H1 (cell line): ENCODE results near the gene PTPMT1. TPM values are rescaled to one million over a fixed set of nuclear protein-coding genes. Genes with fewer than 3 reads are reported as not detected.
A peak's percentile ranks its signal among the peaks of the same experiment; 100 is the strongest.

Experiments
- CTCF ChIA-PET: fragments of 300-600 bp; sonication (Branson Sonifier 250); formaldehyde crosslinking; loops from one replicate; lab custom pipeline; 2021; ENCODE audit not compliant: partially characterized antibody; lab: Charles Lee
- POLR2A ChIA-PET: fragments of 300-600 bp; sonication (Branson Sonifier 250); formaldehyde crosslinking; loops from one replicate; lab custom pipeline; 2021; ENCODE audit warnings: inconsistent platforms; ENCODE audit not compliant: partially characterized antibody; lab: Charles Lee
- DNase-seq, 2 experiments: peaks; one replicate each; pipeline versions ENCODE4 v3.0.0 to v3.0.0-alpha.2; 2010 to 2022; ENCODE audit warnings: low spot score in 2 of 2, low read depth in 1 of 2, mixed read lengths in 1 of 2
- FAIRE-seq: peaks from 2 replicates; lab custom pipeline; 2011; peaks lifted over from hg19 to GRCh38; lab: Jason Lieb, UNC
- H2AFZ ChIP-seq: 2 replicates; pipeline ENCODE4 v1.8.1; 2012; ENCODE audit warnings: low read length, inconsistent platforms
- H2AK5ac ChIP-seq: 2 replicates; pipeline ENCODE4 v1.6.1; 2013; ENCODE audit warnings: low read depth, low read length
- H2BK120ac ChIP-seq: replicated peaks from 2 replicates; pipeline ENCODE3; 2013; ENCODE audit warnings: low read depth, low read length, inconsistent platforms
- H2BK12ac ChIP-seq: 2 replicates; pipeline ENCODE4 v1.6.1; 2013; ENCODE audit warnings: low read depth, low read length
- H2BK15ac ChIP-seq: 2 replicates; pipeline ENCODE4 v1.6.1; 2013; ENCODE audit warnings: low read length
- H2BK20ac ChIP-seq: 2 replicates; pipeline ENCODE4 v1.6.1; 2013; ENCODE audit warnings: low read length
- H2BK5ac ChIP-seq: 2 replicates; pipeline ENCODE4 v1.6.1; 2013; ENCODE audit warnings: low read depth, low read length
- H3K14ac ChIP-seq: 2 replicates; pipeline ENCODE4 v1.6.1; 2013; ENCODE audit warnings: inconsistent platforms; ENCODE audit not compliant: insufficient read length
- H3K18ac ChIP-seq: 2 replicates; pipeline ENCODE4 v1.6.1; 2013; ENCODE audit warnings: low read length; ENCODE audit errors: extremely low read depth
- H3K23ac ChIP-seq: 2 replicates; pipeline ENCODE4 v1.6.1; 2013; ENCODE audit warnings: inconsistent platforms; ENCODE audit not compliant: insufficient read length
- H3K23me2 ChIP-seq: 2 replicates; pipeline ENCODE4 v1.6.1; 2013; ENCODE audit warnings: low read depth, low read length
- H3K27ac ChIP-seq: 2 replicates; pipeline ENCODE4 v1.6.1; 2011; ENCODE audit warnings: low read depth, low read length, inconsistent platforms
- H3K27me3 ChIP-seq, 4 experiments: replicated peaks in 1 of 4; 1 replicate in 1 of 4; 2 replicates in 3 of 4; pipeline versions ENCODE4 v1.6.1 to v1.8.1; 2011 to 2013; ENCODE audit warnings: low read length in 3 of 4, mild to moderate bottlenecking in 3 of 4, inconsistent platforms in 2 of 4, mixed read lengths in 2 of 4, moderate library complexity in 1 of 4; ENCODE audit not compliant: control insufficient read depth in 3 of 4, insufficient read depth in 3 of 4; ENCODE audit errors: extremely low read depth in 1 of 4
- H3K36me3 ChIP-seq, 4 experiments: 2 replicates each; pipeline versions ENCODE4 v1.6.1 to v1.8.1; 2011 to 2013; ENCODE audit warnings: mild to moderate bottlenecking in 4 of 4, low read length in 3 of 4, moderate library complexity in 2 of 4, control low read depth in 1 of 4, inconsistent platforms in 1 of 4; ENCODE audit not compliant: insufficient read depth in 4 of 4, control insufficient read depth in 2 of 4
- H3K4ac ChIP-seq: replicated peaks from 2 replicates; pipeline ENCODE3; 2013; ENCODE audit warnings: low read length, low read depth, mixed read lengths, inconsistent platforms; ENCODE audit not compliant: insufficient read length
- H3K4me1 ChIP-seq, 4 experiments: replicated peaks in 1 of 4; 1 replicate in 1 of 4; 2 replicates in 3 of 4; pipeline versions ENCODE4 v1.6.1 to v1.8.1; 2011 to 2013; ENCODE audit warnings: low read length in 3 of 4, inconsistent platforms in 2 of 4, mixed read lengths in 1 of 4; ENCODE audit not compliant: insufficient read depth in 4 of 4, control insufficient read depth in 3 of 4
- H3K4me2 ChIP-seq, 2 experiments: 2 replicates each; pipeline versions ENCODE4 v1.6.1 to v1.8.1; 2011 to 2013; ENCODE audit warnings: low read depth in 2 of 2, low read length in 2 of 2, control low read depth in 1 of 2, inconsistent platforms in 1 of 2, mild to moderate bottlenecking in 1 of 2; ENCODE audit not compliant: insufficient read depth in 1 of 2
- H3K4me3 ChIP-seq, 4 experiments: fragments of 200-600, 300-600 bp in 1 of 4; sonication (generic), shearing (Covaris generic), sonication (Bioruptor Twin) in 1 of 4; 2 replicates each; pipeline versions ENCODE4 v1.5.1 to v1.8.1; 2011 to 2016; ENCODE audit warnings: low read length in 4 of 4, low read depth in 3 of 4, control low read depth in 2 of 4, inconsistent platforms in 2 of 4, mild to moderate bottlenecking in 2 of 4, mixed read lengths in 1 of 4, moderate library complexity in 1 of 4; ENCODE audit not compliant: insufficient read depth in 2 of 4; ENCODE audit errors: extremely low read depth in 1 of 4
- H3K56ac ChIP-seq: replicated peaks from 2 replicates; pipeline ENCODE3; 2013; ENCODE audit warnings: low read depth, mild to moderate bottlenecking, mixed read lengths, low read length, inconsistent platforms; ENCODE audit not compliant: insufficient read length
- H3K79me1 ChIP-seq: 2 replicates; pipeline ENCODE4 v1.6.1; 2013; ENCODE audit warnings: low read depth, low read length, control low read depth
- H3K79me2 ChIP-seq, 2 experiments: 2 replicates each; pipeline versions ENCODE4 v1.6.1 to v1.8.1; 2012 to 2013; ENCODE audit warnings: low read length in 2 of 2, mild to moderate bottlenecking in 2 of 2, inconsistent platforms in 1 of 2; ENCODE audit not compliant: insufficient read depth in 2 of 2, control insufficient read depth in 1 of 2
- H3K9ac ChIP-seq, 4 experiments: replicated peaks in 1 of 4; 1 replicate in 1 of 4; 2 replicates in 3 of 4; pipeline versions ENCODE4 v1.6.1 to v1.8.1; 2011 to 2013; ENCODE audit warnings: low read depth in 3 of 4, low read length in 3 of 4, control low read depth in 2 of 4, mild to moderate bottlenecking in 2 of 4, moderate library complexity in 2 of 4, inconsistent platforms in 1 of 4; ENCODE audit errors: extremely low read depth in 1 of 4
- H3K9me3 ChIP-seq, 2 experiments: 2 replicates each; pipeline versions ENCODE4 v1.6.1 to v1.8.1; 2012 to 2013; ENCODE audit warnings: mild to moderate bottlenecking in 2 of 2, moderate library complexity in 2 of 2, control low read depth in 1 of 2, inconsistent platforms in 1 of 2, low read depth in 1 of 2, low read length in 1 of 2, mixed read lengths in 1 of 2; ENCODE audit not compliant: insufficient read depth in 2 of 2
- H4K20me1 ChIP-seq, 2 experiments: replicated peaks in 1 of 2; 2 replicates each; pipeline versions ENCODE3 to v1.8.1; 2011 to 2013; ENCODE audit warnings: inconsistent platforms in 2 of 2, low read length in 2 of 2, mild to moderate bottlenecking in 1 of 2; ENCODE audit not compliant: insufficient read depth in 2 of 2, control insufficient read depth in 1 of 2
- H4K5ac ChIP-seq: 2 replicates; pipeline ENCODE4 v1.6.1; 2013; ENCODE audit warnings: low read length, low read depth, mixed read lengths, inconsistent platforms; ENCODE audit not compliant: insufficient read length
- H4K8ac ChIP-seq: 2 replicates; pipeline ENCODE4 v1.8.0; 2013; ENCODE audit warnings: mild to moderate bottlenecking, moderate library complexity, low read length, inconsistent platforms; ENCODE audit not compliant: insufficient read depth; ENCODE audit errors: extremely low read depth
- H4K91ac ChIP-seq: replicated peaks from 2 replicates; pipeline ENCODE3; 2013; ENCODE audit warnings: low read length, mixed read lengths, inconsistent platforms; ENCODE audit not compliant: insufficient read length
- CBX8 ChIP-seq: fragments of 300-800, 300-1000 bp; sonication (generic); IDR thresholded peaks from 2 replicates; pipeline ENCODE4 v1.7.1; 2016; ENCODE audit warnings: low read depth, low read length, borderline replicate concordance
- GABPA ChIP-seq: IDR thresholded peaks from 2 replicates; pipeline ENCODE4 v1.6.1; 2011; ENCODE audit warnings: mild to moderate bottlenecking, low read length, moderate library complexity, borderline replicate concordance; ENCODE audit not compliant: insufficient read depth
- JUN ChIP-seq: IDR thresholded peaks from 2 replicates; pipeline ENCODE4 v1.6.1; 2011; ENCODE audit warnings: low read depth, mild to moderate bottlenecking, improper control_type of control experiment, low read length
- POLR2AphosphoS5 ChIP-seq: IDR thresholded peaks from 2 replicates; pipeline ENCODE4 v1.6.1; 2011; ENCODE audit warnings: low read depth, low read length
- RBBP5 ChIP-seq: IDR thresholded peaks from 2 replicates; pipeline ENCODE4 v1.7.1; 2012; ENCODE audit warnings: low read depth, mild to moderate bottlenecking, inconsistent platforms, low read length, moderate library complexity, borderline replicate concordance
- SAP30 ChIP-seq: fragments of 300-600 bp; sonication (generic); IDR thresholded peaks from 2 replicates; pipeline ENCODE4 v1.7.1; 2012; ENCODE audit warnings: low read length, moderate library complexity, mild to moderate bottlenecking, inconsistent platforms; ENCODE audit not compliant: insufficient read depth, insufficient replicate concordance
- TAF7 ChIP-seq: optimal IDR thresholded peaks from 2 replicates; pipeline ENCODE3; 2011; ENCODE audit warnings: low read depth, mild to moderate bottlenecking, inconsistent platforms, low read length, moderate library complexity, borderline replicate concordance
- WGBS, 2 experiments: shearing (Covaris generic) in 1 of 2; methylation state at CpG; one replicate each; pipeline versions ENCODE4 v1.1.6 to v1.1.7; 2013 to 2015; ENCODE audit warnings: low lambda C conversion rate in 2 of 2, mixed read lengths in 2 of 2, inconsistent platforms in 1 of 2, low coverage in 1 of 2, missing lambda C conversion rate in 1 of 2; ENCODE audit not compliant: insufficient replicate concordance in 2 of 2, insufficient coverage in 1 of 2, insufficient read length in 1 of 2; ENCODE audit errors: extremely low coverage in 1 of 2, missing lambda C conversion rate in 1 of 2; 5-methylcytosine and 5-hydroxymethylcytosine counted together
- polyA plus RNA-seq, 7 experiments: library from polyadenylated mRNA; depleted of rRNA in 3 of 7; stranded (reverse) in 5 of 7; unstranded in 2 of 7; fragments of >200 nt in 5 of 7; fragments of 200-250 nt in 2 of 7; gene quantifications; 1 replicate in 5 of 7; 2 replicates in 1 of 7; 4 replicates in 1 of 7; pipeline versions ENCODE4 v1.2.1 to v1.2.3, GENCODE V29; 2011 to 2013; ENCODE audit warnings: missing spikeins in 2 of 7, mixed read lengths in 2 of 7
- total RNA-seq: library from RNA; stranded (reverse); fragmentation: NEBNext Ultra II Directional; extraction: Animal tissue kit (Norgen Biotek cat#: 25700); gene quantifications from 2 replicates; pipeline ENCODE4 v1.2.1, GENCODE V29; 2021

Gene PTPMT1
- total and polyA plus RNA-seq, 2 of the 8 experiments (the other 6 are each of a cell fraction or from before 2014, with no cell fraction given) = 44.8 to 105 TPM

DNA sequence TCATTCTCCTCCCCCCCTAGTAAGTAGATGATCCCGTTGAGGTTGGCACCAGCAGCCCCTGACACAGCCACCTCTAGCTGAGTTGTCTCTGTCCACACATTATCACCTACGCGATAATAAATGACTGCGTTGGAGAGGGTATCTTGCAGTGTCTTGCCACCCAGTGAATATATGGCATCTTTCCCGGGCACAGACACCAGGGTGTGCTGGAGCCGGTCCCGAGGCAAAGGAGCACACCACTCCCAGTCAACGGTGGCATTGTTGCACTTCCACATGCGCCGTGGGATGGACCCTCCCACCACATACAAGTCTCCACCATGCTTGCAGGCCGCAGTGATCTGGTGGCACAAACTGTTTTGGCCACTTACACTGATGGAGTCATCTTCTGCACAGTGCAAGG, 7.9 kb downstream of the PTPMT1 start:
- Histone ChIP-seq H2BK120ac (no peak overlapping the region), H3K36me3 (peaks cover 11 to 46% (median 24%) of the 10 kb centered on the region in 4 experiments), H3K14ac (no peak overlapping the region)

More for the DNA sequence above, 7.9 kb downstream of the PTPMT1 start:
- H3K4me1 ChIP-seq = peaks cover 0 to 5% (median 2%) of the 10 kb centered on the region in 4 experiments; a peak in 2 of 7 replicates
- no peak overlapping the region for H2AK5ac ChIP-seq
- H2AFZ ChIP-seq = no peak overlapping the region
- peak overlapping the region; percentile 58; the same call in 1 of the 2 replicates for H4K8ac ChIP-seq
- H2BK15ac ChIP-seq = no peak overlapping the region
- peaks cover 6% of the 10 kb centered on the region; the same call in 1 of the 2 replicates for H3K79me1 ChIP-seq
- no peak overlapping the region for H4K91ac ChIP-seq
- no peak for FAIRE-seq
- H3K27ac ChIP-seq = no peak overlapping the region
- peaks cover 0 to 8% of the 10 kb centered on the region in 2 experiments for H4K20me1 ChIP-seq
- CTCF ChIA-PET = interaction anchor here (0.9 kb wide), 1 partner anchor 25 kb away, joined by 3 read pairs; no protein-coding TSS in a partner anchor
- no peak overlapping the region for H2BK12ac ChIP-seq
- H3K4me3 ChIP-seq = no peak overlapping the region
- no peak overlapping the region for H3K18ac ChIP-seq
- no peaks in the 10 kb centered on the region for H3K9me3 ChIP-seq
- 92% methylated on average over 11 of the region's 11 CpGs; no CpG with 5 or more reads in 1 of the 2 experiments for WGBS, 2 experiments
- POLR2A ChIA-PET = interaction anchor here (1.2 to 4.2 kb wide), 8 partner anchors 8 to 156 kb away, joined by 3 to 25 read pairs (median 6); partner anchors contain the start of genes C1QTNF4, CELF1, FAM180B and PTPMT1
- H3K4me2 ChIP-seq = no peak overlapping the region
- H3K23me2 ChIP-seq = no peaks in the 10 kb centered on the region
- no peak overlapping the region for H3K23ac ChIP-seq
- no peak overlapping the region for H3K56ac ChIP-seq
- no peak overlapping the region for H2BK5ac ChIP-seq
- H3K4ac ChIP-seq = no peak overlapping the region
- H3K27me3 ChIP-seq = no peaks in the 10 kb centered on the region
- no peak for TF ChIP-seq GABPA
- no peak for TF ChIP-seq SAP30
- peak; percentile 39; the same call in 1 of the 2 replicates for TF ChIP-seq POLR2AphosphoS5
- no peak for TF ChIP-seq TAF7
- no peak for TF ChIP-seq JUN
- TF ChIP-seq RBBP5 = no peak
- TF ChIP-seq CBX8 = no peak
- H3K79me2 ChIP-seq = peaks cover 0 to 14% of the 10 kb centered on the region in 2 experiments; a peak in 2 of 4 replicates
- H4K5ac ChIP-seq = no peak overlapping the region
- peak overlapping the region in 1 of 4 experiments; percentile 25; a peak in 1 of 7 replicates for H3K9ac ChIP-seq
- no peak overlapping the region for H2BK20ac ChIP-seq
- DNase-seq = no peak
